Mesothelial cell of epicardium (in vitro differentiated cells): Measurements from ENCODE around the gene ELMO1. TPM values are rescaled to one million over a fixed set of nuclear protein-coding genes. Genes with fewer than 3 reads are reported as not detected.

Experiments used
- DNase-seq, 2 experiments: peaks; one replicate each; pipeline ENCODE4 v3.0.0; 2021; ENCODE audit warnings: low spot score in 2 of 2; ENCODE audit not compliant: unreplicated experiment in 2 of 2
- H3K27ac Mint-ChIP-seq: 2 replicates; pipeline ENCODE4 v1.8.0; 2021; ENCODE audit warnings: mixed read lengths
- H3K27me3 Mint-ChIP-seq: 2 replicates; pipeline ENCODE4 v1.8.0; 2021; ENCODE audit warnings: low read depth, mixed read lengths
- H3K36me3 Mint-ChIP-seq: 2 replicates; pipeline ENCODE4 v1.8.0; 2021; ENCODE audit warnings: mixed read lengths
- H3K4me1 Mint-ChIP-seq: 2 replicates; pipeline ENCODE4 v1.8.0; 2021; ENCODE audit warnings: mixed read lengths
- H3K4me3 Mint-ChIP-seq: 2 replicates; pipeline ENCODE4 v1.8.0; 2021; ENCODE audit warnings: mild to moderate bottlenecking, moderate library complexity, mixed read lengths
- H3K9me3 Mint-ChIP-seq: 2 replicates; pipeline ENCODE4 v1.8.0; 2021; ENCODE audit warnings: mixed read lengths
- CTCF ChIP-seq: fragments of 200-600 bp; sonication (generic); IDR thresholded peaks from one replicate; pipeline ENCODE4 v1.5.0; 2021; ENCODE audit warnings: antibody characterized with exemption; ENCODE audit not compliant: unreplicated experiment
- total RNA-seq: library from RNA; stranded (reverse); gene quantifications from 3 replicates; pipeline ENCODE4 v1.2.1, GENCODE V29; 2021

ELMO1 gene
- 6.7 to 12.0 TPM (median 9.6 TPM) in 3 replicates for total RNA-seq

DNA sequence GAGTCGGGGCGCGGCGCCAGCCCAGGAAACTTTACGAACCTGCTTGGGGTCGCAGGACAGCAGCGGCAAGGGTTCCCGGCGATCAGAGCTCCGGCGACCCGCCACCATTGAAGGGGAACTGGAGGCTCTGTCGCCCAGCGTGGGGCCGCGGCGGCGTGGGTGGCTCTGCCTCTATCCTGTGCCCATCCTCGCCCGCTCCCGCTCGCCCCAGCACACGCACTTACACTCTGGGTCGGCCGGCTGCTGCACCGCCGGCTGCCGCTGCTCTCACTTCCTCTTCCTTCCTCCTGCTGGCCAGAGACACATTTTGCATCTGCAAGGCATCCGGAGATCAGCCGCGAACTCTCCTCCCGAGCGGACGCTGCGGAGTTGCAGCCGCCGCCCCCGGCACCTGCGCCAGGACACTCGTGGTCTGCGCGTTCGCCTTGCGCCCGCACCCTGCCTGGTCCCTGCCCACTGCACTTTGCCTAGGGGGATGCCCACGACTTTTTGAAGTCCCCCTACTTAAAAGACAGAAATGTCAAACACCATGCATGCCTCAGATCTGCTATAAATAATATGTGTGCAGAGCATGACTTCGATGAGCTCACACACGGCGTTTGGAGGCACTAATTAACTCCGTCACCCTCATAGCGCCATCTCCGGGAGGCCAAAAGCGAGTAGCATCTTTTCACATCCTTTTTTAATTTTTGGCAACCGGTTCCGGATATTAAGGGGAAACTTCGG, at the start of gene ELMO1:
TSS of gene ELMO1 (minus strand) at position 229 of the 726 bp plus-strand sequence. CDS start 106,174 bp downstream, outside the sequence.
- peak; percentile 40 to 68 for DNase-seq
- H3K36me3 Mint-ChIP-seq, result no peaks in the 10 kb centered on the region
- H3K9me3 Mint-ChIP-seq, result no peaks in the 10 kb centered on the region
- H3K4me1 Mint-ChIP-seq, result peaks cover 11% of the 10 kb centered on the region
- peak; percentile 49 for TF ChIP-seq CTCF
- H3K4me3 Mint-ChIP-seq, result peak within 1 kb of the TSS; percentile 83
- H3K27ac Mint-ChIP-seq, result peak within 1 kb of the TSS; percentile 84
- H3K27me3 Mint-ChIP-seq, result peaks cover 64% of the 10 kb centered on the region

- Mint-ChIP-seq H3K4me3 (no peak overlapping the region), H3K27me3 (no peaks in the 10 kb centered on the region), H3K27ac (no peak overlapping the region), H3K4me1 (peaks cover 2% of the 10 kb centered on the region), H3K36me3 (no peaks in the 10 kb centered on the region), H3K9me3 (no peaks in the 10 kb centered on the region)
- no peak for TF ChIP-seq CTCF
- DNase-seq, result no peak
Measured at GRCh38 chr7:37497576-37497975, 48.9 kb upstream of the ELMO1 start.

DNA sequence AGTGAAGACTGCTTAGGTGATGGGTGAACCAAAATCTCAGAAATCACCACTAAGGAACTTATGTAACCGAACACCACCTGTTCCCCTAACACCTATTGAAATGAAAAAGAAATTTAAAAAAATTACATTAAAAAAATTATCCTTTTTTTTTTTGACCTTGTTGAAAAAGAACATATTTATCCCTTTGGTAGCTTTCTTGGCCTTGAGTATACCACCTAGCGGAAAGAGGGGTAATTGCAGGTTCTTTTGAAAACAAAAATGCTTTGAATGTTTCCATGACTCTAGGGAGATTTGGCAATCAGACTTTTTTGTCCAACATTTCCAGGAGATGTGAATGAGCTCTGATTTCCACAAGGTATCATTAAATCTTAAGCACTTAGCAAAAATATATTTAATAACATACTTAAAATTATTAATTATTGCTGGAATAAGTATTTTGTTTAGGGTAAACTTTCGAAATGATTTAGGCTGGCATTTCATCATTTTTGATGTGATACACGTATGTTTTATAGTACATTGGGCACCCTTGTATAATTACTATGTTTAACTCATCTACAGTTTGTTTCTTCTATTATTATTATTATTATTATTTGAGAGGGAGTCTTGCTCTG, 47.0 kb upstream of the ELMO1 start:
- TF ChIP-seq CTCF, result peak; percentile 90
- Mint-ChIP-seq H3K36me3 (no peaks in the 10 kb centered on the region), H3K9me3 (no peaks in the 10 kb centered on the region), H3K4me3 (no peak overlapping the region), H3K27ac (no peak overlapping the region), H3K27me3 (no peaks in the 10 kb centered on the region), H3K4me1 (peaks cover 2% of the 10 kb centered on the region)
- DNase-seq, result no peak

DNA sequence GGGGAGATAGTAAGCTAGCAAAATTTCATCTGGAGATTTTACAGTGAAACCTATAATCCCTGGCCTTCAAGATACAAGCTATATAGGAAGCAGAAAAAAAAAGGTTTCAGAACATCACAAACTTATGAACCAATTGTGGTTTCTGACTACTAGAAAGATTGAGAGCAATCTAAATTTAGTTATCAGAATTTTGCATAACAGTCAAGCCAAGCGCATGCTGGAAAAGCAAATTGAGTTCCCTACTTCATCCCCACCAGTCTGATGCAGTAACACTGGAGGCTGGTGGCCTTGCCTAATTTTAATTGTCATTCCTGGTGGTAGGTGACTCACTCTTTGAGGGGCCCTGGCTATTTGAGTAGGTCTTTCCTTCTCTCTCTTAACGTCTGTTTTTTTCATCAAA, 46.3 kb upstream of the ELMO1 start:
- no peaks in the 10 kb centered on the region for H3K36me3 Mint-ChIP-seq
- no peak for TF ChIP-seq CTCF
- H3K4me3 Mint-ChIP-seq, result no peak overlapping the region
- H3K27ac Mint-ChIP-seq, result no peak overlapping the region
- no peaks in the 10 kb centered on the region for H3K9me3 Mint-ChIP-seq
- H3K27me3 Mint-ChIP-seq, result no peaks in the 10 kb centered on the region
- peaks cover 2% of the 10 kb centered on the region for H3K4me1 Mint-ChIP-seq
- DNase-seq, result no peak

DNA sequence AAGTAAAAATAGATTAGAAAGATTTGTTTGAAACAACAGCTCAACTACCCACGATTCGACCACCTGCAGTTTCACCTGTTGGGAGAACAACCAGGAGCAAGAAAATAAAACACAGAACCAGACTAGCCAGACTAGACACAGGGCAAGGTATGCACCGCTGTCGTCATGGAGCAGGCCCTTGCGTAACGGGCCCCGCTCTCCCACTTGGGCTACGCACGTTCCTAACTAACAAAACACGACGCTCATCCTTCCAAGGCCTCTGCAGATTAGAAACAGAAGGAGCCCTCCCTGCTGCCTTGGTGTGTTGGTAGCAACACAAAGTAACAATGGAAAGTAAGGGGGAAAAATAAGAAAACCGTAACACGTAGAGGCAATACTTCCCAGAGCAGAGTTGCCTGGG, 45.1 kb upstream of the ELMO1 start:
- H3K4me3 Mint-ChIP-seq, result no peak overlapping the region
- no peaks in the 10 kb centered on the region for H3K36me3 Mint-ChIP-seq
- no peak overlapping the region for H3K27ac Mint-ChIP-seq
- no peak for DNase-seq
- no peaks in the 10 kb centered on the region for H3K9me3 Mint-ChIP-seq
- peaks cover 2% of the 10 kb centered on the region for H3K4me1 Mint-ChIP-seq
- no peaks in the 10 kb centered on the region for H3K27me3 Mint-ChIP-seq
- no peak for TF ChIP-seq CTCF
